ENCODE results near the gene CDK14.
"Not testable (repeated sequence)": the region's sequence is repeated elsewhere in the genome, so short reads cannot be mapped to it uniquely, and the experiment has no call there.

Gene CDK14

DNA sequence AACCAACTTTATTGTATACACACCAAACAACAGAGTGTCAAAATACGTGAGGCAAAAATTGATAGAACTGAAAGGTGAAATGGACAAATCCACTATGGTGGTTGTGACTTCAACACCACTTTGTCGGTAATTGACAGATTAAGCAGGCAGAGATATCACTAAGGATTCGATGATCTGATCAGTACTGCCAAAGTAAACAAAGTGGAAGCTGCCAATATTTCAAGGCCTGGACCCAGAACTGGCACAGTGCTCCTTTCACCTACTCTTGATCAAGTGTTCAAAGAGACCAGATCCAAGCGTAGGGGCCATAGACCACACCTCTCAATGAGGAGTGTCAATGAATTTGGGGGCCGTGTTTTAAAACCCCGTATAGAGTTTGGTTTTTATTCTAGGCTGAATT lies 167.0 kb downstream of the CDK14 start:
- DNase-seq, result no peak

GRCh38 chr7:90764848-90765570 lies 168.9 kb downstream of the CDK14 start:
- DNase-seq, result no peak

DNA sequence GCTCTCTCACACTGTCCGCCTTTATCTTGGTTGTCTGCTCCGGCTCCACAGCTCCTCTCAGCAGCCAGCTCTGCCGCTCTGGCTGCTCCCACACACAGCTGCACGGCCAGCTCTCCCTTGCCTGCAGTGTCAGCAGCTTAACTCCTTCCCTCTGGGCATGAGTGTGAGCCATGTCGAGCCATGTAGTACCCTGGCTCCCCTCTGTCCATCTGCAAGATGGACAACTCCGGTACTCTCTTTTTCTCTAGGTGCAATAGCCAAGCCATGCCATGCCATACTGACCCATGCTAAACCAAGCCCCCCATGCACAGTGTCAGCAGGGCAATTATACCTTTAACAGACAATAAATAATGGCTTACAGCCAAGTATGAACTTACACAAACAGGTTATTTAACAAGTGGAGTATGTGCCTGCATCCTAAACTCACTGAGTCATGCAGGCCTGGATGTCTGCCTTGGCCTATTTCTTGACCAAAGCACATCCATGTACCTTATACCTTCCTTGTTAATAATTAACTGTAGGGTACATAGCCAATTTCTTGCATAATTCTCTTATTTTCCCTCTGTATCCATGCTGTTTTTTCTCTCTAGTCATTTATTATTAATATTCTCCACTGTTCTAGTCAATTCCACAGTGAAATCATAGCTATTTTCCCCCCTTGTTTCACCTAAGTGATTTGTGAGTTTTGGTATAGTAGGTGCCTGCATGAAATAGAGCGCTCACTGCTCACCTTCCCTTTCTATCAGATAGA lies 170.9 kb downstream of the CDK14 start:
- no peak for DNase-seq

- no peak for DNase-seq
Observed at GRCh38 chr7:90768301-90768700, 172.2 kb downstream of the CDK14 start.

DNA sequence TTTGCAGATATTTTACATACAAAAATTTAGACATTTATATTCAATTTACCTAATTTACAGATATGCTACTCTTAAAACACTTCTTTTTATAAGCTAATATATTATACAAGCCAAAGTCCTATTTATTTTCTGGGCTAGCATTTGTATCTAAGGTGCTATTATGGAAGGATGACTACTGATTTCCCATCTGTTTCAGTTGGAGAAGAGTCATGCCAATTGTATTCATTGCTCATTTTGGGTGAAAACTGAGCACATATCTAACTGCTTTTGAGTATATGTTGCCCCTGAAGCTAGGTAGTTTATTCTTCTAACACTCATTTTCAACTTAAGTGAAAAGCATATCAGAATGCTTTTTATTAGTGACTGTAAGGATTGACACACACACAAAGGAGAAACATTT lies 172.9 kb downstream of the CDK14 start:
- no peak for DNase-seq

- DNase-seq, result not testable (repeated sequence)
Observed at GRCh38 chr7:90769566-90769965, 173.4 kb downstream of the CDK14 start.

DNA sequence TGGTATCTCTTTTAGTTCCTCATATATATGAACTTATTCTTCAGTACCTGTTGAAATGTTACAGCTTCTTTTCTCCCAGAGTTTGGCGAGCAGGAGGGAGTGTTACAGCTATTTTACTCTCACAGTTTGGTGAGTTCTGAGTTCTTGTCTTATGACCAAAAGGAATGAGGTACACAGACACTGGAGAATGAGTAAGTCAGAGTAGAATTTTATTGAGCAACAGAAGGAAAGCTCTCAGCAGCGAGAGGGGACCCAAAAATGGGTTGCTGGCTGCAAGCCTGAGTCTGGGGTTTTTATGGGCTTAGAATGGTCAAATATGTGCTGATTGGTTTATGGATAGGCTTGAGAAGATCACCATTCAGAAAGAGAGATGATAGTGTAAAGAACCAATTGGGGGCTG lies 175.2 kb downstream of the CDK14 start:
- no peak for DNase-seq

DNA sequence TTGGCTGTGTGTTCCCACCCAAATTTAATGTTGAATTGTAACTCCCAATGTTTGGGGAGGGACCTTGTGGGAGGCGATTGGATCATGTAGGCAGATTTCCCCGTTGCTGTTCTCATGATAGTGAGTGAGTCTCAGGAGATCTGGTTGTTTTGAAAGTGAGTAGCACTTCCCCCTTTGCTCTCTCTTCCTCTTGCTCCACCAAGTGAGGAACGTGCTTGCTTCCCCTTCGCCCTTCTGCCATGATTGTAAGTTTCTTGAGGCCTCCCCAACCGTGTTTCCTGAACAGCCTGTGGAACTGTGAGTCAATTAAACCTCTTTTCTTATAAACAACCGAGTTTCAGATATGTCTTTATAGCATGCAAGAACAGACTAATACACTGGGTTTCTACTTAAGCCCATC lies 176.3 kb downstream of the CDK14 start:
- DNase-seq, result no peak

- no peak for DNase-seq
Observed at GRCh38 chr7:90773269-90773668, 177.1 kb downstream of the CDK14 start.

DNA sequence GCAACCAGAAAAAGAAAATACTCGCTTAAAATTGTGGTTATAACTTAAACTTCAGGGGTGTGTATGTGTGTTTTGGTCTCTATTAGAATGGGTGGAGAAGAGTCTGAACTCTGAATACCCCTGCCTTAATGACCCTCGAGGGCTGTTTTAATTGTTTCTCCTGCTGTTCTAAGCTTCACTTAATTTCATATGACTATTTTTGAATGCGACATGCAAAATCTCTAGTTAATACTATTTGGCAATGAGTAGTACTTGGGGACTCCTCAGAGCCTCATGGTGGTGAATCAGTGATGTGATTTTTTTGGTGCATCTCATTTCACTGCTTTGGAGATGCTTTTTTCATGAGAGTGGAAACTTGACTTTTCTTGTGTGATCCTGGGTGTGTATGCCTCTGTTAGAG lies 178.6 kb downstream of the CDK14 start:
- no peak for DNase-seq

DNA sequence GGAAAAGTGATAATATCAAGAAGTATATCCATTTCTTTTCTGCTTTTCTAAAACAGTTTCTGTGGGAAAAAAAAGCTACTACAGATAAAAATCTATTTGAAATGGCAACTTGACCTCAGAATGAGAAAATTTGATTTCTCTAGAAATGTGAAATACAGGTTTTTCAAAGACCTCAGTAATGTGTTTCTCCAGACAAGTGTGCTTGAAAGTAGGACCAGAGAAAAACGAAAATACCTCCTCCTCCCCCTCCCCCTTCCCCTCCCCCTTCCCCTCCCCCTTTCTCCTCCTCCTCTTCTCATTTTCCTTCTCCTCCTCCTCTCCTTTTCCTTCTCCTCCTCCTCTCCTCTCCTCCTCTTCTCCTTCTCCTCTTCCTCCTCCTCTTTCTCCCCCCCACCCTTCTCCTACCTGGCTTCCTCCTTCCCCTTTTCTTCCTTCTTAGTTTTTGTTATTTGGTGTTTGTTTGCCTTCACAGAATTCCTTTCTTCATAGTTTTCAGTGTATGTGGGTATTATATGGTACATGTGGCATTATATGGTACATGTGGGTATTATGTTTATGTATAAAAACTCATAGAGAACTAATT lies 179.4 kb downstream of the CDK14 start:
- no peak for DNase-seq

DNA sequence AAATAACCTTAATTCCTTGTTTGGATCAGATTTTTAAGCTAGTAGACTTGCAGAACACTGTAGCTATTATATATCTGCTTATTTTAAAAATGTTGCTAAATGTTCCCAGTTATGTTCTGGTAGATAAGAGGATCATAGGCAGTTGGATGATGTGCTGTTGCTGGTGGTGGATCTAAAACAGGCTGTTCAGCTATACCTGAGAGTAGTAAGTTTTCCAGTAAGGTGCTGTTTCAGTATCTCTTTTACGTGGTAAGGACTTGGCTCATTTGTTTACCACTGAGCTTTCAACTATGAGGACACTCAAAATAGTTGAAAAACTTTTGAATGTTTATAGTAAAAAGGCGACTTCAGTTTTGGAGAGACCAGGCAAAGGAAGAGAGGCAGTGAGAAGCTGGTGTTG lies 180.9 kb downstream of the CDK14 start:
- DNase-seq, result no peak

- DNase-seq, result no peak
Observed at GRCh38 chr7:90777465-90777864, 181.3 kb downstream of the CDK14 start.

- DNase-seq, result no peak
Observed at GRCh38 chr7:90777886-90778285, 181.8 kb downstream of the CDK14 start.

DNA sequence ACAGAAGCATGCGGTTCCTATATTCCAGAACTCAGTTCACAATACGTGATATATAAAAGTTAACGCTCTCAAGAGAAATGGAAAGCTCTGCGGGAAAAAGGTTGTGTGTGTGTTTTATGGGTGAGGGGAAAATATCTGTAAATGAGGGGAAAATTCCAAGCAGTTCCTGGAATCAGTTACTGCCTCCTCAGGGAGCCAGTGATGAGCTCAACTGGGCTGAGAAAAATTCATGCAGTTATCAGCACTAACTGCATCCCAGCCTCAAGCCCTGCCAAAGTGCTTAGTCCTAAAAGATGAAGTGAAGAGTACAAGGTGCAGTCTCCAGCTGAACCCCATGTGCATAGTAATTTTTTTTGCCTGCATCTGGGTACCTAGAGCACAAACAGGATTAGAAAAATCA lies 191.9 kb downstream of the CDK14 start:
- no peak for DNase-seq

DNA sequence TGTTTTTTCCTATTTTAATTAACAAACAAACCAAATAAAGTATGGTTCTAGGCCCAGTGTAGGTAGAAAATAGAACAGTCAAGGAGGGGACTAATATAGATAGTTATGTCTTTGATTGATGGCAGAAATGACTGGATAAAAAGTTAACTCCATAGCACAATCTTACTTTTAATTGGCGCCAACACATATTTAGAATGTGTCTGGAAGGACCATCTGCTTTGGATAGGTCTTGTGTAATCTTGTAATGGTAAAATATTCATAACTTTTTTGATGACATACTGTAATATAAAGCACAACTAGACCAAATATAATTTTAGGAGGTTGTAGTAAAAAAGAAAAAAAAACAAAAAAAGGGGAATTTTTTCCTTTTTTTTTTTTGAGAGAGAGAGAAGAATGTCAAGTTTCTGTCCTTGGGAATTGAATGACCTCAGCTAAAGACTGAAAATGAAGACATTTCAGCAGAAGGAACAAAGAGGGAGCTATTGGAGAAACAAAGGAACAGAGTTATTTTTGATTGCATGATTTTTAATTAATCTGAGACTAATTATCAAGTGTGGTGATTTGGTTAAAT lies 193.7 kb downstream of the CDK14 start:
- DNase-seq, result no peak

GRCh38 chr7:90791596-90791995 lies 195.5 kb downstream of the CDK14 start:
- no peak for DNase-seq

DNA sequence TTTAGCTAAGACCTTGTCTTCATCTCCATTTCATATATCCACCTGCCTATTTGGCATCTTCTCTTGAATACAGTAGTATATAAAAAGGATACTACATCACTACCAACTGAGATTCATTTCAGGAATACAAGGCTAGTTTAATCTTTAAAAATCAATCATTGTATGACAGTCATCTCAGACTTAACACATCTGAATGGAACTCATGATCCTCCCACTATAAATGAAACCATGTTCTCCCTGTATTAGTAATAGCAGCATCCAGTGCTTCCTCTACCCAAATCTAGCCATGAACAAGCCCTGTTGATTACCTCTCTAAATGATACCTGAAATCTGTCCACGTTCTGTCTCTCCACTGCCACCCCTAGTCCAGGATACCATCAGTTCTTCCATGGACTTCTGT lies 196.2 kb downstream of the CDK14 start:
- no peak for DNase-seq

DNA sequence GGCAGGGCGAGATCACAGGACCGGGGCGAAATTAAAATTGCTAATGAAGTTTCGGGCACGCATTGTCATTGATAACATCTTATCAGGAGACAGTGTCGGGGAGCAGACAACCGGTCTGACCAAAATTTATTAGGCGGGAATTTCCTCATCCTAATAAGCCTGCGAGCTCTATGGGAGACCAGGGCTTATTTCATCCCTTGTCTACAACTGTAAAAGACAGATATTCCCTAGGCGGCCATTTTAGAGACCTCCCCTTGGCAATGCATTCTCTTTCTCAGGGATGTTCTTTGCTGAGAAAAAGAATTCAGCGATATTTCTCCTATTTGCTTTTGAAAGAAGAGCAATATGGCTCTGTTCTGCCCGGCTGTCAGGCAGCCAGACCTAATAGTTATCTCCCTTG lies 198.1 kb downstream of the CDK14 start:
- not testable (repeated sequence) for DNase-seq

GRCh38 chr7:90797596-90797995 lies 201.5 kb downstream of the CDK14 start:
- no peak for DNase-seq

DNA sequence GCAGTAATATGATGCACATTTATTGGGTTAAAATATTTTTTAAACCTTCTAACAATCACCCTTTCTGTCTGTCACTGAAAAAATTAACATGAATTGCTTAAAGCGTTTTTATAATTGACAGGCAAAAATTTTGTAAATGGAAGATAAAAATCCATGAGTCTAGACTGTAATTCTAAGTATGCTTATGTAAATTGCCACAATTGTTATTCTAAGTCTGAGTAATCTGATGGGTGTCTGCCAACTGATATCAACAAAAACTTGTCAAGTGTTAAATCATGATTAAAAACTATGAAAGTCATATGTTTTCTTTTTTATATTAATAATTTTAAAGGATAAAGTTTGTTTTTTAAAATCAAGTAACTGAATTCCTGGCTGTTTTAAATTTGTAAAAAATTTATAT lies 208.2 kb downstream of the CDK14 start:
- no peak for DNase-seq

GRCh38 chr7:90815552-90815951 lies 219.4 kb downstream of the CDK14 start:
- DNase-seq, result not testable (repeated sequence)

- no peak for DNase-seq
Observed at GRCh38 chr7:90816511-90817142, 220.5 kb downstream of the CDK14 start.

Measured in activated T-cell treated with anti-CD3 and anti-CD28 coated beads, Interleukin-2, amount 50 U/mL, for 48 hours (primary cell).